Measurements from ENCODE around the gene PALS1.

Gene PALS1

GRCh38 chr14:67267576-67268328 is 26.5 kb downstream of the PALS1 start:
- DNase-seq (ENCODE audit: low read depth in 1 of 2, low spot score in 1 of 2), result no peak
- TF ChIP-seq REST (IDR thresholded peaks at IDR 0.05; ENCODE audit: insufficient replicate concordance, low read depth) (no peak), GABPA (IDR thresholded peaks at IDR 0.05; ENCODE audit: low read depth) (no peak), POLR2AphosphoS5 (IDR thresholded peaks at IDR 0.05; ENCODE audit: low read depth) (no peak), CTCF (IDR thresholded peaks at IDR 0.05; ENCODE audit: insufficient read depth, low read length) (no peak), SPI1 (IDR thresholded peaks at IDR 0.05; ENCODE audit: borderline replicate concordance, low read depth) (no peak)
- Histone ChIP-seq H3K27me3 (ENCODE audit: insufficient read depth, poor library complexity, severe bottlenecking) (no peaks in the 10 kb centered on the region), H3K4me3 (replicated peaks; ENCODE audit: insufficient read depth, low read length) (no peak overlapping the region), H3K27ac (replicated peaks) (no peak overlapping the region)

- Histone ChIP-seq H3K27ac (replicated peaks) (no peak overlapping the region), H3K4me3 (replicated peaks; ENCODE audit: insufficient read depth, low read length) (no peak overlapping the region), H3K27me3 (ENCODE audit: insufficient read depth, poor library complexity, severe bottlenecking) (no peaks in the 10 kb centered on the region)
- DNase-seq (ENCODE audit: low read depth in 1 of 2, low spot score in 1 of 2), result no peak
- TF ChIP-seq GABPA (IDR thresholded peaks at IDR 0.05; ENCODE audit: low read depth), result no peak
- TF ChIP-seq POLR2AphosphoS5 (IDR thresholded peaks at IDR 0.05; ENCODE audit: low read depth), result no peak
- no peak for TF ChIP-seq CTCF (IDR thresholded peaks at IDR 0.05; ENCODE audit: insufficient read depth, low read length)
- TF ChIP-seq REST (IDR thresholded peaks at IDR 0.05; ENCODE audit: insufficient replicate concordance, low read depth), result no peak
- no peak for TF ChIP-seq SPI1 (IDR thresholded peaks at IDR 0.05; ENCODE audit: borderline replicate concordance, low read depth)
Observed at GRCh38 chr14:67268426-67269150, 27.4 kb downstream of the PALS1 start.

- DNase-seq (ENCODE audit: low read depth in 1 of 2, low spot score in 1 of 2), result no peak
- H3K27me3 ChIP-seq (ENCODE audit: insufficient read depth, poor library complexity, severe bottlenecking), result no peaks in the 10 kb centered on the region
- no peak overlapping the region for H3K4me3 ChIP-seq (replicated peaks; ENCODE audit: insufficient read depth, low read length)
- H3K27ac ChIP-seq (replicated peaks), result no peak overlapping the region
- TF ChIP-seq SPI1 (IDR thresholded peaks at IDR 0.05; ENCODE audit: borderline replicate concordance, low read depth), result no peak
- no peak for TF ChIP-seq REST (IDR thresholded peaks at IDR 0.05; ENCODE audit: insufficient replicate concordance, low read depth)
Observed at GRCh38 chr14:67269298-67270060, 28.2 kb downstream of the PALS1 start.
